ENCODE measurements around the gene TNFRSF8.

Gene TNFRSF8

GRCh38 chr1:12051361-12051760, 11.7 kb upstream of the TNFRSF8 start:
- no peak overlapping the region for H3K4me2 ChIP-seq (ENCODE audit: insufficient read depth, low read length, poor library complexity, severe bottlenecking)
- H3K4me3 ChIP-seq (ENCODE audit: low read length in 2 of 2): no peak overlapping the region
- no peak overlapping the region for H2BK15ac ChIP-seq (ENCODE audit: low read length)
- no peak overlapping the region for H3K23ac ChIP-seq (ENCODE audit: low read depth, low read length, poor library complexity)
- H2BK120ac ChIP-seq (ENCODE audit: low read depth, low read length): no peak overlapping the region
- no peak overlapping the region for H2AK5ac ChIP-seq (ENCODE audit: low read depth, low read length)
- no peak overlapping the region for H3K27ac ChIP-seq (replicated peaks; ENCODE audit: low read length)
- no peak for DNase-seq (ENCODE audit: low spot score)
- H3K4me1 ChIP-seq (ENCODE audit: control insufficient read depth in 2 of 2, insufficient read depth in 1 of 2, low read depth in 1 of 2, low read length in 2 of 2): peaks cover 9 to 23% of the 10 kb centered on the region in 2 donors
- H2BK12ac ChIP-seq (ENCODE audit: low read length): no peak overlapping the region
- H4K91ac ChIP-seq (ENCODE audit: low read depth, low read length, poor library complexity): no peak overlapping the region
- H4K8ac ChIP-seq (ENCODE audit: low read depth, low read length): no peak overlapping the region
- no peak overlapping the region for H3K18ac ChIP-seq (ENCODE audit: low read length)
- peaks cover 0 to 6% of the 10 kb centered on the region in 2 donors for H3K9me3 ChIP-seq (replicated peaks in 1 of 2; ENCODE audit: control insufficient read depth in 2 of 2, insufficient read depth in 1 of 2, low read depth in 1 of 2, low read length in 2 of 2)
- no peak overlapping the region for H3K9ac ChIP-seq (ENCODE audit: low read depth, low read length, poor library complexity)
- H3K79me1 ChIP-seq (ENCODE audit: low read depth, low read length): no peaks in the 10 kb centered on the region
- H2AFZ ChIP-seq (ENCODE audit: low read length): no peak overlapping the region
- peaks cover 0 to 2% of the 10 kb centered on the region in 2 donors for H3K36me3 ChIP-seq (replicated peaks in 1 of 2; ENCODE audit: control insufficient read depth in 2 of 2, insufficient read depth in 2 of 2, low read length in 2 of 2)
- H3K4ac ChIP-seq (ENCODE audit: low read length): no peak overlapping the region
- no CpG with 5 or more reads among the region's 1 CpG for WGBS, 2 donors (ENCODE audit: extremely low coverage in 2 of 2, insufficient read length in 2 of 2, insufficient replicate concordance in 1 of 2)
- peaks cover 0 to 9% (median 3%) of the 10 kb centered on the region in 3 experiments for H3K27me3 ChIP-seq (ENCODE audit: control insufficient read depth in 3 of 3, insufficient read depth in 3 of 3, low read depth in 1 of 3, low read length in 3 of 3)
- no peak overlapping the region for H3K14ac ChIP-seq (ENCODE audit: low read length)
- H2BK5ac ChIP-seq (ENCODE audit: low read length): no peak overlapping the region

- no CpG with 5 or more reads among the region's 9 CpGs for WGBS, 2 donors (ENCODE audit: extremely low coverage in 2 of 2, insufficient read length in 2 of 2, insufficient replicate concordance in 1 of 2)
- Histone ChIP-seq H3K9me3 (replicated peaks in 1 of 2; ENCODE audit: control insufficient read depth in 2 of 2, insufficient read depth in 1 of 2, low read depth in 1 of 2, low read length in 2 of 2) (peaks cover 0 to under 1% of the 10 kb centered on the region in 2 donors), H3K27ac (replicated peaks; ENCODE audit: low read length) (no peak overlapping the region)
These were observed 11.0 kb upstream of the TNFRSF8 start for GRCh38 chr1:12052008-12052573.

DNA sequence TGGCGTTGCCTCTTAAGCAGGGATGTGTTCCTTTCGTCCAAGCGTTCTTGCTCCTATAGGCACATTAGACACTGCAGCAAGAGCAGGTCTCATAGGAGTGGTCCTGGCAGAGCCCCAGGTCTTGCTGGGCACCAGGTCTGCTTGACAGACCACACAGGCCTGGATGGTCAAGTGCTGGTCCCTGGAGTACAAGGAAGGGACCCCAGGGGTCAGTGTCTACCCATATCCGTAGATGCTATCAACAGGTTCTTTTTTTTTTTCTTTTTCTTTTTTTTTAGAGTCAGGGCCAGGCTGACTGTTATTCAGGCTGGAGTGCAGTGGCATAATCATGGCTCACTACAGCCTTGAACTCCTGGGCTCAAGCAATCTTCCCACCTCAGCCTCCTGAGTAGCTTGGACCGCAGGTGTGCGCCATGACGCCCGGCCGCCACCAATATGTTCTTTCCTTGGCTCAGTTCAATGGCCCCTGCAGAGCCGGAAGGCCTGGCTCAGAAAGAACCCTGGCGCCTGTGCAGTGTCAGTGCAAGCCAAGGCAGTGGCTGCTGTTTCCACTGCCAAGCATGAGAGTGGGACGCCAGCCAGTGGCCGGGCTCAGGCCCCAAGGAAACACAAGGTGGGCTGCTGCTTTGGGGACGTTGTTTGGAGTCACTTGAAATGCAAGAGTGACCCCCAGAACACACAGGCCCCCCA, 10.0 kb upstream of the TNFRSF8 start:
- Histone ChIP-seq H3K36me3 (replicated peaks in 1 of 2; ENCODE audit: control insufficient read depth in 2 of 2, insufficient read depth in 2 of 2, low read length in 2 of 2) (no peaks in the 10 kb centered on the region), H2BK15ac (ENCODE audit: low read length) (no peak overlapping the region), H2BK12ac (ENCODE audit: low read length) (no peak overlapping the region), H3K9me3 (replicated peaks in 1 of 2; ENCODE audit: control insufficient read depth in 2 of 2, insufficient read depth in 1 of 2, low read depth in 1 of 2, low read length in 2 of 2) (no peaks in the 10 kb centered on the region), H2AFZ (ENCODE audit: low read length) (no peak overlapping the region), H3K18ac (ENCODE audit: low read length) (peak overlapping the region; percentile 27), H3K4me3 (ENCODE audit: low read length in 2 of 2) (no peak overlapping the region), H3K9ac (ENCODE audit: low read depth, low read length, poor library complexity) (no peak overlapping the region), H3K4ac (ENCODE audit: low read length) (no peak overlapping the region), H3K14ac (ENCODE audit: low read length) (no peak overlapping the region), H2AK5ac (ENCODE audit: low read depth, low read length) (peak overlapping the region; percentile 49), H3K23ac (ENCODE audit: low read depth, low read length, poor library complexity) (no peak overlapping the region), H3K79me1 (ENCODE audit: low read depth, low read length) (no peaks in the 10 kb centered on the region), H4K91ac (ENCODE audit: low read depth, low read length, poor library complexity) (no peak overlapping the region), H3K4me1 (ENCODE audit: control insufficient read depth in 2 of 2, insufficient read depth in 1 of 2, low read depth in 1 of 2, low read length in 2 of 2) (peaks cover 5 to 21% of the 10 kb centered on the region in 2 donors), H2BK120ac (ENCODE audit: low read depth, low read length) (no peak overlapping the region), H3K27ac (replicated peaks; ENCODE audit: low read length) (no peak overlapping the region), H3K27me3 (ENCODE audit: control insufficient read depth in 3 of 3, insufficient read depth in 3 of 3, low read depth in 1 of 3, low read length in 3 of 3) (peaks cover 0 to 9% (median 0%) of the 10 kb centered on the region in 3 experiments), H2BK5ac (ENCODE audit: low read length) (no peak overlapping the region), H3K4me2 (ENCODE audit: insufficient read depth, low read length, poor library complexity, severe bottlenecking) (no peak overlapping the region), H4K8ac (ENCODE audit: low read depth, low read length) (no peak overlapping the region)
- DNase-seq (ENCODE audit: low spot score): no peak
- no CpG with 5 or more reads among the region's 14 CpGs for WGBS, 2 donors (ENCODE audit: extremely low coverage in 2 of 2, insufficient read length in 2 of 2, insufficient replicate concordance in 1 of 2)

More at GRCh38 chr1:12052008-12052573, 11.0 kb upstream of the TNFRSF8 start:
- Histone ChIP-seq H2BK120ac (ENCODE audit: low read depth, low read length) (no peak overlapping the region), H3K18ac (ENCODE audit: low read length) (peak overlapping the region; percentile 72), H3K23ac (ENCODE audit: low read depth, low read length, poor library complexity) (peak overlapping the region; percentile 22), H3K4ac (ENCODE audit: low read length) (no peak overlapping the region), H2BK5ac (ENCODE audit: low read length) (peak overlapping the region; percentile 0), H2AK5ac (ENCODE audit: low read depth, low read length) (peak overlapping the region; percentile 24), H2BK12ac (ENCODE audit: low read length) (no peak overlapping the region), H2BK15ac (ENCODE audit: low read length) (peak overlapping the region; percentile 56), H3K27me3 (ENCODE audit: control insufficient read depth in 3 of 3, insufficient read depth in 3 of 3, low read depth in 1 of 3, low read length in 3 of 3) (peaks cover 0 to 9% (median 0%) of the 10 kb centered on the region in 3 experiments), H3K4me1 (ENCODE audit: control insufficient read depth in 2 of 2, insufficient read depth in 1 of 2, low read depth in 1 of 2, low read length in 2 of 2) (peaks cover 5 to 21% of the 10 kb centered on the region in 2 donors), H3K9ac (ENCODE audit: low read depth, low read length, poor library complexity) (no peak overlapping the region), H3K14ac (ENCODE audit: low read length) (no peak overlapping the region), H4K8ac (ENCODE audit: low read depth, low read length) (no peak overlapping the region), H4K91ac (ENCODE audit: low read depth, low read length, poor library complexity) (no peak overlapping the region), H2AFZ (ENCODE audit: low read length) (peak overlapping the region; percentile 85), H3K36me3 (replicated peaks in 1 of 2; ENCODE audit: control insufficient read depth in 2 of 2, insufficient read depth in 2 of 2, low read length in 2 of 2) (no peaks in the 10 kb centered on the region), H3K79me1 (ENCODE audit: low read depth, low read length) (no peaks in the 10 kb centered on the region), H3K4me2 (ENCODE audit: insufficient read depth, low read length, poor library complexity, severe bottlenecking) (no peak overlapping the region), H3K4me3 (ENCODE audit: low read length in 2 of 2) (no peak overlapping the region)
- no peak for DNase-seq (ENCODE audit: low spot score)

DNA sequence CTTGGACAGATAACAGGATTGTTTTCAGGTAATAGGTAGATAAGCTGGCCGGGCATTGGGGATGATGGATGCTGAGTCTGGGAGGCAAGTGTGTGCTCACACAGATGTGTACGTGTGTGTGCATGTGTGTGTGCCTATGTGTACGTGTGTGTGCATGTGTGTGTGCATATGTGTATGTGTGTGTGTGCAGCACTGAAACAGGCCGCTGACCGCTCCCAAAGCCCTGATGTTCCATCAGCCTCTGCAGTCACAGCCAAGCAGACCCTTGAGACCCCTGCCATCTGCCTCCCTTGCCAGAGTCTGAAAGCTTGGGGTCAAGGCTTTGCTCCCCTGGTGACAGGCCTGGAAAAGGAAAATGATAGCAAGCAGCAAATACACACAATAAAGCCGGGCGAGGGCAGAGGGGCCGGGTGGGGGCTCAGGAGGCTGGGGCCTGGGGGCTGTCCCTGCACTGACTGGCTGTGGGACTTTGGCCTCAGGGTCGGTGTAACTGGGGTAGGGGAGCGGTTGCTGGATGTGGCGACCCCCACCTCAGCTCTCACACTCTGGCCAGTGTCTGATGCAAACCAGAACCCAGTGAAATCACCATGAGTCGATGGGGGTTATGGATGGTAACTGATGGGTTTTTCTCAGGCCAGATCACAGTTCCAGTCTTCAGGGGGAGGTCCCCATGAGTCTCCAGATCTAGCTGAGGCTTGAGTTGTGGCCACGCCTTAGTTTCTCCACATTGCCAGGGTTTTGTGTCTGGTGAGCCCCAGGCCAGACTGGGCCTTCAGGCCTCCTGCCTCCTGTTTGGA, 9.2 kb upstream of the TNFRSF8 start:
- Histone ChIP-seq H2BK5ac (ENCODE audit: low read length) (no peak overlapping the region), H3K14ac (ENCODE audit: low read length) (no peak overlapping the region), H2BK120ac (ENCODE audit: low read depth, low read length) (no peak overlapping the region), H2BK12ac (ENCODE audit: low read length) (no peak overlapping the region), H2BK15ac (ENCODE audit: low read length) (no peak overlapping the region), H3K27me3 (ENCODE audit: control insufficient read depth in 3 of 3, insufficient read depth in 3 of 3, low read depth in 1 of 3, low read length in 3 of 3) (peaks cover 0 to 9% (median 0%) of the 10 kb centered on the region in 3 experiments), H3K27ac (replicated peaks; ENCODE audit: low read length) (no peak overlapping the region), H3K4me1 (ENCODE audit: control insufficient read depth in 2 of 2, insufficient read depth in 1 of 2, low read depth in 1 of 2, low read length in 2 of 2) (peaks cover 5 to 21% of the 10 kb centered on the region in 2 donors), H3K4me3 (ENCODE audit: low read length in 2 of 2) (no peak overlapping the region), H3K4me2 (ENCODE audit: insufficient read depth, low read length, poor library complexity, severe bottlenecking) (no peak overlapping the region), H2AFZ (ENCODE audit: low read length) (peak overlapping the region; percentile 67), H3K23ac (ENCODE audit: low read depth, low read length, poor library complexity) (no peak overlapping the region), H4K8ac (ENCODE audit: low read depth, low read length) (no peak overlapping the region), H3K36me3 (replicated peaks in 1 of 2; ENCODE audit: control insufficient read depth in 2 of 2, insufficient read depth in 2 of 2, low read length in 2 of 2) (no peaks in the 10 kb centered on the region), H3K9ac (ENCODE audit: low read depth, low read length, poor library complexity) (no peak overlapping the region), H2AK5ac (ENCODE audit: low read depth, low read length) (peak overlapping the region; percentile 49), H4K91ac (ENCODE audit: low read depth, low read length, poor library complexity) (no peak overlapping the region), H3K79me1 (ENCODE audit: low read depth, low read length) (no peaks in the 10 kb centered on the region), H3K9me3 (replicated peaks in 1 of 2; ENCODE audit: control insufficient read depth in 2 of 2, insufficient read depth in 1 of 2, low read depth in 1 of 2, low read length in 2 of 2) (no peaks in the 10 kb centered on the region), H3K18ac (ENCODE audit: low read length) (peak overlapping the region; percentile 27), H3K4ac (ENCODE audit: low read length) (no peak overlapping the region)
- DNase-seq (ENCODE audit: low spot score): no peak
- no CpG with 5 or more reads among the region's 13 CpGs for WGBS, 2 donors (ENCODE audit: extremely low coverage in 2 of 2, insufficient read length in 2 of 2, insufficient replicate concordance in 1 of 2)
